M059J (cell line): ENCODE measurements around the gene CAPZB. TPM values are rescaled to one million over a fixed set of nuclear protein-coding genes. Genes with fewer than 3 reads are reported as not detected.
A peak's percentile ranks its signal among the peaks of the same experiment; 100 is the strongest.

Experiments used
- DNase-seq: peaks from one replicate; pipeline ENCODE4 v3.0.0-alpha.2; 2012; ENCODE audit warnings: low read depth
- total RNA-seq: library from RNA; depleted of rRNA; stranded (reverse); fragments of >200 nt; shearing (Covaris generic); gene quantifications from 2 replicates; pipeline ENCODE4 v1.2.3, GENCODE V29; 2014

CAPZB gene
- total RNA-seq, 1 experiment from 2014 or later: 192 TPM

DNA sequence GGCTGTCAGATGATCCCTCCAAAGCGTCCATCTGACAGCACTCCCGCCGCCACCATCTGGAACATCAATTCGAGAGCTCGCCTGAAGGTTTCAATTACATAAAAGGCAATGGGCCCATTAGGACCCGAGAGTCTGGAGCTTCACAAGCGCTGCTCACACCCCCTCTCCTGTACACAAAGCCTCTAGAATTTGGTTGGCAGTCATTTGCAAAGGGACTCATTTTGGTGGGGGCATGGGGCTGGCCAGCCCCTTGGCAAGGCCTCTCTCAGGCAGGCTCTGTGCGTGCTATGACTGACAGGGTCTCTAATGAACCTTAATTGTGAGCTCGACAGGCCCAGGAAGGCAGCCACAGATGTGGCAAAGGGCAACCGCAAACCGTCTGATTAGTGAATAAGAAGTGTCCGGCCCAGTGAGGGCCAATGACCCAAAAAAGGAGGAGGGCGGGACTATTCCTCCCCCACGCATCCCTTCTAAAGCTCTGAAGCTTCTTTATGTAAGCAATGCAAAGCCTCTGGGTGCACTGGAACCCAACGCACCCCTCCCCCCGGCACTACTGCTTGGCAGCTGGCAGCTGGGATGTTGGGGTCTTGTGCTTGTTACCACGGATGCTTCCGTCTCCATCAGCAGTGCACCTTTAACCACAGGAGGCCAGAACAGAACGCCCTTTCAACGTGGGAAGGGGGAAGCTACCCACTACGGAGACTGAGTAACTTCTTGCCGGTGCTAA, 79.4 kb downstream of the CAPZB start:
- DNase-seq: peak; percentile 51

GRCh38 chr1:19405195-19405760, 80.1 kb downstream of the CAPZB start:
- DNase-seq: no peak

- DNase-seq: no peak
Measured at GRCh38 chr1:19404748-19405147, 80.6 kb downstream of the CAPZB start.

DNA sequence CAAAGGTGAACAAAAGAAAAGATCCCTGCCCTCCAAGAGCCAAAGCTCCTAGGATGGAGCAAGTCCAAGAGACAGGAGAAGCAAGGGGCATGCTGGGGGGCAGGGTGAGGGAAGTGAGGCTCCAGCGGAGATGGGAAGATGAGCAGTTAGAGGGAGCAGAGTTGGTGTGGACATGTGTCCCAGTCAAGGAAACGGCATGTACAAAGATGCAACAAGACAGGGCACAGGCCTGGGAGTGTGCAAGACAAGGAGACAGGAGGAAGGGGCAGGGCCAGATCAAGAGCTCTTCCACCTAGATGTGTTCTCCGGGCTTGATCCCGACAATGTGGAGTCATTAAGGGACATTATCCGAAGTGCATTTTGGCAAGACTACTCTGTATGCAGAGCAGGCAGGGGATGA, 82.1 kb downstream of the CAPZB start:
- no peak for DNase-seq

DNA sequence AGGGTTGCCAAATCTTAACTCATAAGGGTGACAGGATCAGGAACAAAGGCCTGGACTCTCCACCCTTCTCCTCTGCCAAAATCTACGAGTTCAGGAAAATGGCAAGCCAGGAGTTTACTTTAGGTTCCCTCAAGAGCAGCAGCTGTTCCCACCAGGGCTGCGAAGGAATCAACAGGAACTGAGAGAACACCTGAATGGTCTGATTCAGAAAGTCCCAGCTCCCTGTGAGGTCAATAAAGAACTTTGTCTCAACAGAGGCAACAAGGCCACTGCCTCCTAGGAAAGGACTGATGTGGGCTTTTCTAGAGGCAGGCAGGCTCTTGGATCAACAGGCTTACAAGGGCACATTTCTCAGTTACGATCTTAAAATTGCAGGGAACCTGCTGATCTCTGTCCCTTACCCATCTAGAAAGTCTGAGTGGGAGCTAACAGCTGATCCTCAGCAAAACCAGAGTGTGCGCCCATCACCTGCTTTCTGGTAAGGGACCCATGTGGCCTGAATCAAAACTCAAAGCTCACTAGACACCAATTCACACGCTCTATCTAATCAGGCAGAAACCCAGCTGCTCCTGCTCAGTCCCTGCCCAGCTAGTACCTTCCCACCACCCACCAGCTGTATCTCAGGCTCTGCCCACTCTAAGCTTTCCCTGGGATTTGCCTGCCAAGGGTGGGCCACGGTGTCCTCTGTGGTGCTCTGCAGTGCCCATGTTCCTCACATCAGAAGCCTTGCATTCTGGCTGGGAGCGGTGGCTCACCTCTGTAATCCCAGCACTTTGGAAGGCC, 83.1 kb downstream of the CAPZB start:
- no peak for DNase-seq

DNA sequence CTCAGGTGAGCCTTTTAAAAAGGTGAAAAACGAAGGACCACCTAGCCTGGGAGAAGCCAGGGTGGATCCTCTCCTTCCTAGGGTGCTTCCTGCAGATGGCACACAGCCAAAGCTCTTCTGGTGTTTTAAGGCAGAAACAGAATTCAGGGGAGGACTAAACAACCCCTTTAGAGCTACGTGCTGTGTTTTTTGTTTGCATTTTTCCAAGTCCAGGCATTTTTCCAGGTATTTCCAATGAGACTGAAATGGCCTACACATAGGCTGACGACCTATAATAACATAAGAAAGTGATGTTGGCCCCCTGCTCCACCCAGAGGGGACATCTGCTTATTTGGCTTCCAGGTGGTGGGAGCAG, 83.8 kb downstream of the CAPZB start:
- no peak for DNase-seq

DNA sequence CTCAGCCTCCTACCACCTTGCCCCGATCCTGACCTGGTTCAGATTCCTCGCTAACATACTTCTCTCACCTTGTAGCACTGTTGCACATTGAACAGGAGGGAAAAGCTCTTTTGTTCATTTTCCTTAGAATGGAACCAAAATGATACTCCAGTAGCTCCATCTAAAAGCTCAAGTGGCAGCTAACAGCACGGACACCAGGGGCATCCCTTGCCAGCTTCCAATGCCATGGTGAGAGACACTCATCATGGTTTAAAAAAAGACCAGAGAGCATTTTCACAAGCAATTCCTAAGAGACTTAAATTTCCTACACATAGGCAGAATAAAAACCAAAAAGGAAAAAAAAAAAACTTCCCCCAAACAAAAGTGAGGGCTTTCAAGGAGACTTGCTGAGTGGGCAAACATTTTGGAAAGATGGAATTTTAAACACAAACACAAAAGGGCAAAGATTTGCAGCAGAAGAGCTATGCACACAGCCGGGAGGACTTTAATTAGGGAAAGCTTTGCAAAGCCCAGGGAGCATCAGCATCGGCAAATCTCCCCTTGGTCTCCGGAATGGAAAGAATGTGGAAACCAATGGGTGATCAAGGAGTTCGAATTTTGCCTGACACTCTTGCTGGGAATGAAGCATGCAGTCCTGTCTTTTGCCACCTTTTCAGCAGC, 84.3 kb downstream of the CAPZB start:
- DNase-seq: no peak

DNA sequence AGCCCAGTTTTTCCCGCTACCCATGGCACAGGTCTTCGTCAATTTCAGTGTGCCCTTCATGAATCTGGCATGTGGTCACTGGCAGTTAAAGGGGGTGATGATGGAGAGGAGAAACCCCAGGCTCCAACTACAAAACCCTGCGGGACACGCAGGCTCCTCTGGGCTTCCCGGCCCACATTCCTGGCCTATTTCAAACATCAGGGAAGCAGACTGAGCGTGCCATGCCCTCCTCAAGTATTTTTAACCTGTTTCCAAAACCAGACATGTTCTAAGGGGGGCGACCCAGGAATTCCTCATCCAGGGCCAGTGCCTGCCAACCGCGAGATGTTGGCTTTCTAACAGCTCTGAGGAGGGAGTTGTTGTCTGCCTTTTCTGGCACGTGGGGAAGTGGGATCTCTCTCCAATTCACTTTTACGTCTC, 85.1 kb downstream of the CAPZB start:
- no peak for DNase-seq

- DNase-seq: peak; percentile 97
Measured at GRCh38 chr1:19398309-19398760, 87.0 kb downstream of the CAPZB start.

DNA sequence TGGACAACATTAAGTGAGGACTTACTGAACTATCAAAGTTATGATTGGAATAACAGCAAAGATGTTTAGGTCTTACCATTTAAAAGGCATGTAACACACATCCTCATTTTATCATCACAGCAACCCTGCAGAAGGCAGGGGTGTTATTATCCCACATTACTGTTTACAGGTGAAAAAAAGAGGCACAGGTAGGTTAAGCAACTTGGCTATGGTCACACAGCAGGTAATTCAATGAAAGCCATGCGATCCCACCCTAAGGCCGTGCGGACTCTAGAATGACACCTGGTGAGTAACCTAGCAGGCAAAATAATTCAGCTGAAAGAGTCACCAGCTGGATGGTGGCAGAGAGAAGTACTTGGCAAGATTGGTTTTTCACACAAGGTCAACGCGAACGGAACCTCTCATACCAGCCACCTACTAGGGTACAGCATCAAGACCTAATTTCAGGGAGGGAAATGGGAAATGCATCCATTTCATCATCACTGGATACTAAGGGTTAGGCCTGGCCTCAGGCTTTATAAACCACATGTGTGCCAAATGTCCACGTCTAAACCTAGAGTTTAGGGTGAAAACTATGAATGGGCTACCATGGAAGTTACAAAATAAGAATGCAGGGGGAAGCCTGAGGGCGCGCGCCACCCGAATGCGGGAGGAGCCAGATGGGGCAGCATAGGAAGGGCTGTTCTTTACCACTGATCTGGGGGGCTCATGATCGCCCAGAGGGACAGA, 88.0 kb downstream of the CAPZB start:
- DNase-seq: no peak

GRCh38 chr1:19396280-19396679, 89.1 kb downstream of the CAPZB start:
- DNase-seq: no peak

- peak; percentile 90 for DNase-seq
Measured at GRCh38 chr1:19395678-19396192, 89.6 kb downstream of the CAPZB start.

GRCh38 chr1:19393046-19393445, 92.3 kb downstream of the CAPZB start:
- no peak for DNase-seq

DNA sequence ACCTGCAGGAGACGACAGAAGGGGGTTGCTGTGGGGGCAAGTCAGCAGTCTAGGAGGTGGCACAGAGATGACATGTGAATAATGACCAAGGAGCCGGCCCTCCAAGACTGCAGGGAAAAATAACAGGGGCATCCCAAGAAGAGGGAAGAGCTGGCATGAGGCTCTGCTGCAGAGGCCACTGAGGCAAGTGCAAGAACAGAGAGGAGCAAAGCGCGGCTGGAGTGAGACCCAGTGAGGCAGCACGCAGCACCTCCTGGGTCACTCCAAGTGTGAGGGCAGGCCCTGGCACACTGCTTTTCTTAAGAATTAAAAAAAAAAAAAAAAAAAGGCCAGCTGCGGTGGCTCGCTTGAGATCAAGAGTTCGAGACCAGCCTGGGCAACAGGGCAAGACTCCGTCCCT, 93.1 kb downstream of the CAPZB start:
- no peak for DNase-seq

GRCh38 chr1:19391596-19391981, 93.8 kb downstream of the CAPZB start:
- DNase-seq: no peak

DNA sequence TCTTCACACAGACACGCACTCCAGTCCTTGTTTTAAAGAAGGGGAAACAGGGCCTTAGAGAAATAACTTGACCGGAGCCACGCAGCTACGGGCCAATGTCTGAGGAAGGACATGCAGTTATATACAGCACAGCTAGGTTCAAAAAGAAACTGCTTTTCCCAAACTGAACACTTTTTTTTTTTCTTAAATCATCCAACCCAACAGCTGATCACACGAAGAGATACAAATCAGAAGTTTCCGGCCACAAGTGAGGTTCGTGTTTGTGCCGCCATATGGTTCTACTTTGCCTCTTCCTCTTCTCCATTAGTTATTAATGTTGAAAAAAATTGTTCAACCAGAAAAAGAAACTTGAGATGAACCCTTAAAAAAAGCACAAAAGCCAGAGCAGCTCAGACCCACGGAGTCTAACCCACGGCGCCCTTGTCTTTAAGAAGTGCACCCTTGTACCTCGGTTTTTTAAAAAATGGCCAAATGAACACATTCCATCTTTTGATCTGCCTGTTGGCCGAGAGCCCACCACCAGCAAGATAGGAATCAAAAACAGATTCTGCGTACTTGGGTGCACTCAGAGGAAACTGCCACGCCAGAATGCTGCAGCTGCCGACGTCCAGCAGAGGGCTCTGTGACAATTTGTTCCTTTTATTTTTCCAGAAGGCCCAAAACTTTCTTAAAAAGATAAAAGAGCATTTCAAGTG, 94.3 kb downstream of the CAPZB start:
- peak; percentile 31 for DNase-seq

- DNase-seq: no peak
Measured at GRCh38 chr1:19390166-19390850, 95.0 kb downstream of the CAPZB start.

DNA sequence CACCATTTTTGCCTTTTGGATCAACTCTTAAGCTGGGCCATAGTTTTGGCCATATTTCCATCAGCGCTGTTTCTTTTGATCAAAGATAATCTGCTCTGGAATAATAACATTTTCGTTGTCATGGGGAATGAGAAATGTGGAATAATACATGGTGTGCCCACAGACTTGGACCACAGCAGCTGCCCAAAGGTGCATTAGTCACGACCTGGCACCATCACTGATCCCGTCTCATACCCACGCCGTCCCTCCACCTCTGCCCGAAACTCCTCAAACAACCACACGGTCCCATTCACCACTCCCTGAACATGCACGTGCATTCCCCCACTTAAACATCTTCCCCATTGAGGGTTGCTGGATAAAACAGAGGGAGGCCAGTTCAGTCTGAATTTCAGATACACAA, 96.4 kb downstream of the CAPZB start:
- DNase-seq: peak; percentile 69

GRCh38 chr1:19387045-19387467, 98.3 kb downstream of the CAPZB start:
- no peak for DNase-seq

- no peak for DNase-seq
Measured at GRCh38 chr1:19385869-19386591, 99.3 kb downstream of the CAPZB start.
